IPS-18c (cell line): ENCODE measurements around the gene KIZ.

Experiments
- H3K4me3 ChIP-seq: 2 replicates; pipeline ENCODE4 v1.7.0; 2013; ENCODE audit warnings: low read depth, mild to moderate bottlenecking, low read length, moderate library complexity; ENCODE audit not compliant: insufficient read depth
- H3K9me3 ChIP-seq: one replicate; pipeline ENCODE4 v1.6.1; 2013; ENCODE audit warnings: mild to moderate bottlenecking, low read length, moderate library complexity; ENCODE audit not compliant: control insufficient read depth, insufficient read depth

The KIZ gene

GRCh38 chr20:21258411-21258810 is 132.5 kb downstream of the KIZ start:
- Histone ChIP-seq H3K9me3 (no peaks in the 10 kb centered on the region), H3K4me3 (no peak overlapping the region)

DNA sequence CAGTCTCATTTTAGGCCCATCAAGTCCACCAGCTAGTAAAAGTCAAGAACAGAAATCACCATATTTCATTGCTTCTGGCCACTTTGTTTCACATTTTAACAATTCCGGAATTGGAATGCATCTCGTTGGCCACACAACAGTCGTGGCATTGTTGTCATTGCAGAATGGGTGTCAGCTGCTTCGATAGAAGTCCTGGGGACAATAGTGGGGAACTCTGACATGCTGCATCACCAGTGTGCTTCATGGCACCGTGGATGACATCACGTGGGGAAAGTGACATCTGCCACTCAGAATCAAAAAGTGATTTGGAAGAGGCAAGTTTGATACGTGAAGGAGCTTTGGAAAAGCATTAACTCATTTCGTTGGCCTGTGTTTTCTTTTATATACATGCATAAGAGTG is 133.5 kb downstream of the KIZ start:
- no peak overlapping the region for H3K4me3 ChIP-seq
- no peaks in the 10 kb centered on the region for H3K9me3 ChIP-seq

- Histone ChIP-seq H3K4me3 (no peak overlapping the region), H3K9me3 (no peaks in the 10 kb centered on the region)
Observed at GRCh38 chr20:21262812-21263211, 136.9 kb downstream of the KIZ start.

DNA sequence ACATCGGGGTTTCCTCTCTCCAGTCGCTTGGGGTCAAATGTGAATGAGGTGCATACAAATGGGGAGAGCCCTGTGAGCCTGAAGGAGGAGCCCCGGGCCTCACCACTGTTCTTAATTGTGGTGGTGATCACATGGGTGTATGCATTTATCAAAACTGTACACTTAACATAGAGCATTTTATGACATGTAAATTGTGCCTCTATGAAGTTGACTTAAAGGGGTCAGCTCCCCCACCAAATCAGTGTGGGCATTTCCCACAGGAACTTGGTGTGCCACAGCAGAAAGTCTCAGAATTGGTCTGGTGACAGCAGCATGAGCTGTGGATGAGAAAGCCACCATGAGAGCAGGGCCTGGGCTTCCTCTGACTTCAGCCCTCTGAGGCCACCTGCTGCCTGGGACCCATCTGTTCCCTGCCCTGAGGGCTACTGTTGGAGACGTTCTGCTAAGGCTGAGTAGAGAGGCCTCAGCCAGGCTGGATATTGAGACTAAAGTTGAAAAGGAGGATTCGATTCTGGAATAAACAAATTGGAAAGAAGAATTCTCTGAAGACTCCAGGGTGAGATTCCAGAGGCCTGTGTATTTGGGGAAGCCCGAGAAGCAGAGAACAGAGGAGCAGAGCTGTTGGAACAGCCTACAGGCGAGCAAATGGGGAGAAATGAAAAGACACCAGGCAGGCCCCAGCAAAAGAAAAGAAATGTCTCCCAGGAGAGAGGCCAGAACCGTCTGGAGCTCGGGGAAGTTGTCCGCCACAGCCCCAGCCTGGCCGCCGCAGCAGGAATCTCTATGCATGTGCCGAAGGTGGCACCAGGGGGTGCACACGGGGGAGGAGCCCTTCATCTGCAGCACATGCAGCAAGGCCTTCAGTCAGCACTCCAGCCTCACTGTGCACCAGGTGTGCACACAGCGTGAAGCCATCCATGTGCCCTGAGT is 139.6 kb downstream of the KIZ start:
- no peak overlapping the region for H3K4me3 ChIP-seq
- H3K9me3 ChIP-seq: no peaks in the 10 kb centered on the region

DNA sequence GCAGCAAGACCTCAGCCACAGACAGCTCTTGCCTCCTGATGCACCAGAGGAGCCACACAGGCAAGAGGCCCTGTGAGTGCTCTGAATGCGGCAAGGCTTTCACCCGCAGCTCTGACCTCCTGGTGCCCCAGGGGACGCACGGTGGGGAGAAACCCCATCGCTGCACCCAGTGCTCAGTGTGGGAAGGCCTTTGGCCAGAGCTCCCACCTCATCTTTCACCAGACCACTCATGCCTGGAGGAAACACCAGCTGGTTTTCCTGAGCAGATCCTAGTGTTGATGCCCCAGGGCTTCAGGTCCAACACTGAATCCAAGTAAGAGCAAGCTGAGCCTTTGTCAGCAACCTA is 140.3 kb downstream of the KIZ start:
- Histone ChIP-seq H3K4me3 (no peak overlapping the region), H3K9me3 (no peaks in the 10 kb centered on the region)

DNA sequence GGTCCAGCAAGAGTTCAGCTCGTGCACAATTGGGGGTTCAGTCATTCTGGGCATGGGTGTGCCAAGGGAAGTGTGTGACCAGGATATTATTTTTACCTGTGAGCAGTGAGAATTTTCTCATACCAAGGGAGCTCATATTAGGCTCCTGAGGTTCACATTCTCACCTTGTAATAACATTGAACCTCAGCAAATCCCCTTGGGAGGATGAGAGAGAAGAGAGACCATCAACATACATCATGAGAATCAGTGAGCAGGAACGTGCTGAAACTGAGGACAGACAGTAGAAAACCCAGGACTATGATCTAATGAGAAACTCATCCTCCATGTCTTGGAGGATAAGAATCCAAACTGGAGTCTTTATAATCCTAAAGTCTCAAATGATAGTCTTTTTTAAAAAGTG is 143.9 kb downstream of the KIZ start:
- no peak overlapping the region for H3K4me3 ChIP-seq

DNA sequence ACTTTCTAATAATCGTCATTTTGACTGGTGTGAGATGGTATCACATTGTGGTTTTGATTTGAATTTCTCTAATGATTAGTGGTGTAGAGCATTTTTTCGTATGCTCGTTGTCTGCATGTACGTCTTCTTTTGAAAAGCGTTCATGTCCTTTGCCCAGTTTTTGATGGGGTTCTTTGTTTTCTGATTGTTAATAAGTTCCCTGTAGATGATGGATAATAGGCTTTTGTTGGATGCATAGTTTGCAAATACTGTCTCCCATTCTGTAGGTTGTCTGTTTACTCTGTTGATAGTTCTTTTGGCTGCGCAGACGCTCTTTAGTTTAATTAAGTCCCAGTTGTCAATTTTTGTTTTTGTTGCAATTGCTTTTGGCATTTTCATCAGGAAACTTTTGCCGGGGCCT is 144.9 kb downstream of the KIZ start:
- H3K4me3 ChIP-seq: no peak overlapping the region
- no peaks in the 10 kb centered on the region for H3K9me3 ChIP-seq

More for the DNA sequence above, 143.9 kb downstream of the KIZ start:
- H3K9me3 ChIP-seq: no peaks in the 10 kb centered on the region

DNA sequence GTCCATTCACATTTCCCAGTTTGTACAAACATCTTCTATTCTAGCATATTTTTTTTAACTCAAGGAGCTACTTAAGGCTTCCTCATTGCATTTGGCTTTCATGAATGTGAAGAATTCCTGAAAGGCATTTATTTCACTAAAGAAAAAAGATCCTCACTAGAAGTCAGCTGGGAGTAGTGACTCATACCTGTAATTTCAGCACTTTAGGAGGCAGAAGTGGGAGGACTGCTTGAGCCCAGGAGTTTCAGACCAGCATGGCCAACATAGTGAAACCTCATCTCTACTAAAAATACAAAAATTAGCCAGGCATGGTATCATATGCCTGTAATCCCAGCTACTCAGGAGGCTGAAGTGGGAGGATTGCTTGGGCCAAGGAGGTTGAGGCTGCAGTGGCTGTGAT is 146.4 kb downstream of the KIZ start:
- Histone ChIP-seq H3K4me3 (no peak overlapping the region), H3K9me3 (no peaks in the 10 kb centered on the region)

GRCh38 chr20:21272679-21273078 is 146.8 kb downstream of the KIZ start:
- H3K4me3 ChIP-seq: no peak overlapping the region
- no peaks in the 10 kb centered on the region for H3K9me3 ChIP-seq

DNA sequence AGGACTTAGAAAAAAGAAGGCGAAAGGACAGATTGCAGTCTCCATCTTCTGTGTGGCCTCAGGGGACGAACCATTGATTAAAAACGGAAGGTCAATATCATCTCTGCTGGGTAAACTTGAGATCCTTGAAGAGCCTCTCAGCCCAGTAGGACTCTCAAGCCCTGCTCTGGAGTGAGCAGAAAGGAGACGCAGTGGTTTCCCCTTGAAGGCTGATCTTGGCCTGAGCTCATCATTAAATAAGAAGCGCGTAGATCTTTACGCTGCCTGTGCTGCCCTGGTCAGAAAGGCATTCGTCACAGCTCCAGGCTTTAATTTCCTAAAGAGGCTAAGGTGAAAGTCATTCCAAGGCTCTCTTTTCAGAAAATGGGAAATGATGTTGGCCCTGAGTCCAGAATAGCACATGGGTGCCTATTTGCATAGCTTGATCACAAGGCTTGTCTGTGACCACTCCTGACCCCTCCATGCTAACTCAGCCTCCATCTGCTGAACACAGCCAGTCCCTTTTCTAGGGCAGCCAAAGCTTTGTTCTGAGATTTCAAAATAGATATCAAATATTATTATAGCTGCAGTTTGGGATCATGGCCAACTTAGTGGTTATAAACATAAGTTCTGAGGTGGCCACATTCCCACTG is 148.0 kb downstream of the KIZ start:
- no peaks in the 10 kb centered on the region for H3K9me3 ChIP-seq

GRCh38 chr20:21278829-21279228 is 152.9 kb downstream of the KIZ start:
- no peak overlapping the region for H3K4me3 ChIP-seq
- no peaks in the 10 kb centered on the region for H3K9me3 ChIP-seq

More for the DNA sequence above, 148.0 kb downstream of the KIZ start:
- H3K4me3 ChIP-seq: no peak overlapping the region

- H3K4me3 ChIP-seq: no peak overlapping the region
- no peaks in the 10 kb centered on the region for H3K9me3 ChIP-seq
Observed at GRCh38 chr20:21279706-21280521, 154.0 kb downstream of the KIZ start.

- H3K9me3 ChIP-seq: no peaks in the 10 kb centered on the region
- H3K4me3 ChIP-seq: no peak overlapping the region
Observed at GRCh38 chr20:21280522-21281016, 154.7 kb downstream of the KIZ start.

DNA sequence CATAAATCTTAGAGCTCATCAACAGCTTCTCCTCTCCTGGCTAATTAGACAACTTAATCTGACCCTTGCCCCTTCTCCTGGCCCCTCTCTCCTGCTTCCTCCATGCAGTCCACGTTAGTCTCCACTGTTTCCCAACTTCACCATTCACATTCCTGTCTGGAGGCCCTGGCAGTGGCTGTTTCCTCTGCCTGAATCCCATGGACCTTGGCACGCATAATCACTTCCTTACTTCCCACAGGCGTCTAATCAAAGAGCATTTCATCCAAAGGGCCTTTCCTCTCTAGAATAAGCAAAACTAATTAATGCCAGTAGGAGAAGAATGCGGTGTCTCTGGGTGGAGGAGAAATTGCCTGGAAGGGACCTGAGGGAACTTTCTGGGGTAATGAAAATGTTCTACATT is 160.9 kb downstream of the KIZ start:
- Histone ChIP-seq H3K4me3 (no peak overlapping the region), H3K9me3 (no peaks in the 10 kb centered on the region)

GRCh38 chr20:21288587-21289370 is 162.9 kb downstream of the KIZ start:
- no peaks in the 10 kb centered on the region for H3K9me3 ChIP-seq
- no peak overlapping the region for H3K4me3 ChIP-seq

- H3K4me3 ChIP-seq: no peak overlapping the region
- H3K9me3 ChIP-seq: no peaks in the 10 kb centered on the region
Observed at GRCh38 chr20:21289651-21290050, 163.8 kb downstream of the KIZ start.

GRCh38 chr20:21291026-21291425 is 165.1 kb downstream of the KIZ start:
- H3K4me3 ChIP-seq: no peak overlapping the region
- no peaks in the 10 kb centered on the region for H3K9me3 ChIP-seq
